GM19328 (cell line): Measurements from ENCODE around the gene BCL2L12.
"Not testable (repeated sequence)": the region's sequence is repeated elsewhere in the genome, so short reads cannot be mapped to it uniquely, and the experiment has no call there.

ENCODE experiments used
- ATAC-seq: cut with Tn5 transposase; IDR thresholded peaks from one replicate; pipeline ENCODE4 v1.9.1; 2021; ENCODE audit warnings: mild to moderate bottlenecking, moderate library complexity; ENCODE audit not compliant: unreplicated experiment

The BCL2L12 gene

DNA sequence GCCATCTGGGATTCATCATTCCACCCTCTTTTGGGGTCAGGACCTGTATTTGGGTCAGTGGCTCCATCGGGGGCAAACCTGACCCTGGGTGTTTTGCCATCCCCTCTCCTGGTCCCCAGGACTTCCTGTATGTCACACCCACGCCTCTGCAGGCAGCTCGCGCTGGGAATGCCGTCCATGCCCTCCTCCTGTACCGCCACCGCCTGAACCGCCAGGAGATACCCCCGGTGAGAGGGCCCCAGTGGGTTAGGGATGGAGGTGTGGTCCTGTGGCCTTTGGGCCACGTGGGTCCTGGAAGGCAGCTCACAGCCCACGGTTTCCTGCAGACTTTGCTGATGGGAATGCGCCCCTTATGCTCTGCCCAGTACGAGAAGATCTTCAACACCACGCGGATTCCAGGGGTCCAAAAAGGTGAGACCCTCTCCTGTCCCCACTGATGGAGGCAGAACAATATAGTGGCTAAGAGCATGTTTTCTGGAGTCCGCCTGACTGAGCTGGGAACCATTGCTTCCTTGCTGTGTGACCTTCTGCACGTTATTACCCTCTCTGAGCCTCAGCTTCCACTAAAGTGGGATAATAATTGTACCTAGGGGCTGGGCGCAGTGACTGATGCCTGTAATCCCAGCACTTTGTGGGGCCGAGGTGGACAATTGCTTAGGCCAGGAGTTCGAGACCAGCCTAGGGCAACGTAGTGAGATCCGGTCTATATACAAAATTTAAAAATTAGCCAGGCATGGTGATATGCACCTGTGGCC lies 39.3 kb downstream of the BCL2L12 start:
- no peak for ATAC-seq

DNA sequence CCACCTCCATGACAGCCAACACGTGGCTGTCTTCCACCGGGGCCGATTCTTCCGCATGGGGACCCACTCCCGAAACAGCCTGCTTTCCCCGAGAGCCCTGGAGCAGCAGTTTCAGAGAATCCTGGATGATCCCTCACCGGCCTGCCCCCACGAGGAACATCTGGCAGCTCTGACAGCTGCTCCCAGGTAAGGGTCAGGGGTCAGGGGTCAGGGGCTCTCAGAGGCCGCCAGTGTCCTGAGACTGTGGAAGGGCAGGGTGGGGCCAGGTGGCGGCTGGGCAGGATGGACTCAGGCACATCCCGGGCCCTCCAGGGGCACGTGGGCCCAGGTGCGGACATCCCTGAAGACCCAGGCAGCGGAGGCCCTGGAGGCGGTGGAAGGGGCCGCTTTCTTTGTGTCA lies 40.2 kb downstream of the BCL2L12 start:
- ATAC-seq = no peak

DNA sequence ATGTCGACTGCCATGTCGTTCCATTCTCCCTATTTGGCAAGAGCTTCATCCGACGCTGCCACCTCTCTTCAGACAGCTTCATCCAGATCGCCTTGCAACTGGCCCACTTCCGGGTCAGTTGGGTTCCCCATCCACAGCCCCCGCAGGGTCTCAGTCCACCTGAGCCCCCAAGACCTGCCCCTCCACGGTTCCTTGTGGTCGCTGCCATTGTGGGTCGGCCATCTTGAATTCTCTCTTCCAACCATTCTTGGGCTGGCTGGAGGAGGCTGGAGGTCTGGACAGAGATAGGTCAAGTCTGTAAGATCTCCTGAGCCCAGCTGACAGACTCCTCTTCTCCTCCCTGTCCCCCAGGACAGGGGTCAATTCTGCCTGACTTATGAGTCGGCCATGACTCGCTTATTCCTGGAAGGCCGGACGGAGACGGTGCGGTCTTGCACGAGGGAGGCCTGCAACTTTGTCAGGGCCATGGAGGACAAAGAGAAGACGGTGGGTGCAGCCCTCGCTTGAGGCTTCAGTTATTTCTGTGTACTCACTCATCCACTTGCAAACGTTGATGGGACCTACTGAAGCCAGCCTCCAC lies 44.7 kb downstream of the BCL2L12 start:
- ATAC-seq = no peak

DNA sequence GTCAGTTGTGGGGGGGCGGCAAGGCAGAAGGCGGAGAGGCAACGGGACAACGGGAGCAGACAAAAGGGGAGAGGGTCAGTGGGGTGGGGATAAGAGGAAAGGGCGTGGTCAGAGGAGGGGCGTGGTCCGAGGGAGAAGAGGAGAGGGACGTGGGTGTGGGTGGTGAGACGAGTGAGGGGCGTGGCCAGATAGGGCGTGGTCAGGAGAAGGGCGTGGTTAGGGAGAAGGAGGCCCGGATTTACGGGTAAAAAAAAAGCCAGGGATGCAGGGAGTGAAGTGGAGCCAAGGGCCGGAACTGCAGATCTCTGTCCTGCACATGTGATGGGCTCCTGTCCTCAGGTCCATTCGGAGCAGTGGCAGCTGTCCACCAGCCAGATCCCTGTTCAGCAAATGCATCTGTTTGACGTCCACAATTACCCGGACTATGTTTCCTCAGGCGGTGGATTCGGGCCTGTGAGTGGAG lies 46.7 kb downstream of the BCL2L12 start:
- ATAC-seq = no peak

DNA sequence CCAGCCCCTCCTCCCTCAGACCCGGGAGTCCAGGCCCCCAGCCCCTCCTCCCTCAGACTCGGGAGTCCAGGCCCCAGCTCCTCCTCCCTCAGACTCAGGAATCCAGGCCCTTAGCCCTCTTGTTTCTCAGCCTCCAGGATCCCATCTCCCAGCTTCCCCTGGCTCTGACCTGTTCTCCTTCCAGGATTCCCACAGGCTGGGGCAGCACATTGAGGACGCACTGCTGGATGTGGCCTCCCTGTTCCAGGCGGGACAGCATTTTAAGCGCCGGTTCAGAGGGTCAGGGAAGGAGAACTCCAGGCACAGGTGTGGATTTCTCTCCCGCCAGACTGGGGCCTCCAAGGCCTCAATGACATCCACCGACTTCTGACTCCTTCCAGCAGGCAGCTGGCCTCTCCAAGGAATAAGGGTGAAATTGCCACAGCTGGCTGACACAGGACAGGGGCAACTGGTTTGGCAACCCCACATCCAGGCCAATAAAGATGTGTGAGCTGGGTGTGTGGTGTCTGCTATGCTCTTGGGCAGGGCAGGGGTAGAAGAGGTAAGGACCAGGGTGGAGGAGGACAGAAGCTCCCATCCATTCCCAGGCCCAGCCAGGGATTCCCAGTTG lies 47.6 kb downstream of the BCL2L12 start:
- no peak for ATAC-seq

DNA sequence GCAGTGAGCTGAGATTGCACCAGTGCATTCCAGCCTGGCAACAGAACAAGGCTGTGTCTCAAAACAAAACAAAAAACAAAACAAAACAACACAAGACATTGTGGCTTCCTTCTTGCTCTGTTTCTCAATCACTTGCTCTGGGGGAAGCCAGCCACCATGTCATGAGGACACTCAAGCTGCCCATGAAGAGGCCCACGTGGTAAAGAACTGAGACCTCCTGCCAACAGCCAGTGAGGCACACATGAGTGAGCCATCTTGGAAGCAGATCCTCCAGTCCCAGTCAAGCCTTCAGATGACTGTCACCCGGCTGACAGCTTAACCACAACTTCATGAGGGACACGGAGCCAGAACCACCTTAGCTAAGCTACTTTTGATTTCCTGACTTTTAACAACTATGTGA lies 50.4 kb downstream of the BCL2L12 start:
- ATAC-seq = no peak

DNA sequence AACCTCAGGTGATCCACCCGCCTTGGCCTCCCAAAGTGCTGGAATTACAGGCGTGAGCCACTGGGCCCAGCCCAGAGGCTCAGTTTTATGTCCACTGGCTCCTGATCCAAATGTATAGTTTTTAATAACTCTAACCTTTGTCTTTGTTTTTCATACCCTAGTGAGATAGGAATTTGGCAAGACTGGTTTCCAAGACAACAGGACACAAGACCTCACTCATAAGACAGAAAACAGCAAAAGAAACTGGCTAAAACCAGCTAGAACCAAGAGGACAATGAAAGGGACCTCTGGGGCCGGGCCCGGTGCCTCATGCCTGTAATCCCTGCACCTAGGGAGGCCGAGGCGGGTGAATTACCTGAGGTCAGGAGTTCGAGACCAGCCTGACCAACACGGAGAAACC lies 52.8 kb downstream of the BCL2L12 start:
- no peak for ATAC-seq

DNA sequence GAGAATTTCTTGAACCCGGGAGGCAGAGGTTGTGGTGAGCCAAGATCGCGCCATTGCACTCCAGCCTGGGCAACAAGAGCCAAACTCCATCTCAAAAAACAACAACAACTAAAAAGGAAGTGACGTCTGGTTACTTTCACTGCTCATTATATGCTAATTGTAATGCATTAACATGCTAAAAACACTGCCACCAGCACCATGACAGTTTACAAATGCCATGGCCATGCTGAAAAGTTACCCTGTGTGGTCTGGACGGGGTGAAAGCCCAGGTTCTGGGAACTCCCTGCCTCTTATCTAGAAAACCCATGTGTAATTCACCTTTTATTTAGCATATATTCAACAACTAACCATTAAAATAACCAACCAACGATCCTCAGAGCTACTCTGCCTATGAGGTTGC lies 53.3 kb downstream of the BCL2L12 start:
- no peak for ATAC-seq

DNA sequence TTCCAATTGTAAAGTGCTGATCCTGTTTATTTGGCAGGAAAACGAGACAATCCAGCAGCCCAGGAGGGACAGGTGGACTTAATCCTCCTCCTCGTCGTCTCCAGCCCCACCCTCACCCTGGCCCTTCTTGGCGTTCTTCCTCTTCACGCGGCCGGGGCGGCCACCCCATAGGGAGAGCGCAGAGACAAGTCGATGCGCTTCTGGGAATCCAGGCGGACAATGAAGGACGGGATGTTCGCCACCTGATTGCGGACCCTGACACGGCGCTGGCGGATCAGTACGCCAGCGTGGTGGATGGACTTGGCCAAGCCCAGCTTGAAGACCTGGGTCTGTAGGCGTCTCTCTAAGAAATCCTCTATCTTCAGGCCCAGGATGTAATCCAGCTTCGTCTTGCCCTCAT lies 53.7 kb downstream of the BCL2L12 start:
- not testable (repeated sequence) for ATAC-seq
